ENCODE results near the gene PDE11A.
"Not testable (repeated sequence)": the region's sequence is repeated elsewhere in the genome, so short reads cannot be mapped to it uniquely, and the experiment has no call there.

PDE11A gene

DNA sequence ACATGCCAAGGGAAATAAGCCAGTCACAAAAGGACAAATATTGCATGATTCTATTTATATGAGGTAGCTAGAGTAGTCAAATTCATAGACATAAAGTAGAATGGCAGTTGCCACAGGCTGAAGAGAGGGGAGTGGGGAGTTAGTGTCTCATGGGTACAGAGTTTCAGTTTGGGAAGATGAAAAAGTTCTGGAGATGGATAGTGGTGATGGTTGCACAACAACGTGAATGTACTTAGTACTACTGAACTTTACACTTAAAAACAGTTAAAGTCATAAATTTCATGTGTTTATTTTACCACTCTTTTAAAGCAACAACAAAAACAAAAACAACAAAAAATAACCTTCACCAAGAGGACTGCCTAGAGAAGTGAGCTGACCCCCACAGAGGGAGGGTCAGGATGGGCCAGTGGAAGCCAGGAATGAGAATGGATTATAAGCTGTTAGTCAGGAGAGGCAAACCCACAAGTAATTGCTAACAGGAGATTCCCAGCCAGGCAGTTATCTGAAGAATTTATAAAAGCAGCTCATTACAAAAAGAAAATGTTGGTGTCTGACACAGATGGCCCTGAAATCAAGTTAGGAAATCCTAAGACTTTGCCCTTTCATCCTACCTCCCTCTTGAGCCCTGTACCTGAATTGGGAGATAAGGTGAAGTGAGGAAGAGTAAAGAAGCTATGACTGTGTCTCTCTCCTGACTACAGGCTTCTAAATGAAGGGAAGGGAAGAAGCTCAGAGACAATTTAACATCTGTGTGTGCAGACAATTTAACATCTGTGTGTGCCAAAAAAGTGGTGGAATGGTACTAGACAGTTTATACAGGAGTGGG lies 263.4 kb downstream of the PDE11A start:
- DNase-seq: no peak

DNA sequence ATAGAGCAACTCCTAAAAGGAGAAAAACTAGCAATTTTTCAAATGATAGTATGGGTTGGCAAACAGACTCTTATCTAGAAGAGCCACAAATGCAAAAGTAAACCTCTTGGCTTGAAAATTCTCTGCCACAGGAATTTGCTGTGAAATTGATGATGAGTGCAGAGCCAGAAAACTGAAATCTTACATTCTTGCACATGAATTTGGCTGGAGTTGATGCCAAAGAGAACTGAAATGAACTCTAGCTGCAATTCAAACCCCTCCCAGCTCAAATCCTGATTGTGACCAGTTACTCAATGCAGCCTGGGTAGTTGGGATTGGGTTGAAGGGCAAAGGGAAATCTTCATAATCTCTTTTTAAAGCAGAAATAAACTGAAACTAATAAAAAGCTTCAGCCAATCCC lies 266.6 kb downstream of the PDE11A start:
- no peak for DNase-seq

DNA sequence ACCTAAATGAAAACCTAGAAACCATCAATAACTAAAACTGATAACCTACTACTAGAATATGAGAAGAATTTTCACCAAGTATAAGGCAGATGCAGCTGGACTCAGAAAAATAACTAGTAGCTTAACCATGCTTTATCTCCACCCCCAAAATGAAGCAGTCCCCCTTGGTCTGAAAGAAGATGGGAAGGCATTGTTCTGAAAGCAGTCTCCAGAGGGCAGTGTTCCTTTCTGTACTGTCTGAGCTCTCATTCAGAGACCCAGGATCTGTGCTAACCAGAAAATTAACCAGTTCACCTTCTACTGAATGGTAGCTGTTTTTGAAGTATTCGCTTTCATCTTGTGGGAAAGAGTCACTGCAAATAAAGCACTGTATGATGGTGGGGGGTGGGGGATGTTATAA lies 273.0 kb downstream of the PDE11A start:
- DNase-seq: peak; percentile 38

DNA sequence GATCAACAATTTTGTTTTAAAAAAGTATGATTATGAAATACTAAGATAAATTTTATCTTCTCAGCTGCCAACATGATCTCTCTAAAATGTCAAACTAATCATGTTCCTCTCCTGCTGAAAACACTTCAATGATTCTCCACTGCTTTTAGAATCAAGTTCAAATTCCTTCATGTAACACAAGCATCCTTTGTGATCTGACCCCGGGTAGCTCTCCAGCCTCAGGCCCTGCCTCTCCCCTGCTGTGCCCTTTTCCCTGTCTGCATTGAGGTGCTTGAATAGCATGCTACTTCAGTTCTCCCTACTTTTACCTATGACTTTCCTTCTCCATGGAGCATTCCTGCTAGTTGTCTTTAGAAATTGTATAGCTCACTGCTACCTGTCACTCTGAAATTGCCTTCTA lies 274.8 kb downstream of the PDE11A start:
- no peak for DNase-seq

DNA sequence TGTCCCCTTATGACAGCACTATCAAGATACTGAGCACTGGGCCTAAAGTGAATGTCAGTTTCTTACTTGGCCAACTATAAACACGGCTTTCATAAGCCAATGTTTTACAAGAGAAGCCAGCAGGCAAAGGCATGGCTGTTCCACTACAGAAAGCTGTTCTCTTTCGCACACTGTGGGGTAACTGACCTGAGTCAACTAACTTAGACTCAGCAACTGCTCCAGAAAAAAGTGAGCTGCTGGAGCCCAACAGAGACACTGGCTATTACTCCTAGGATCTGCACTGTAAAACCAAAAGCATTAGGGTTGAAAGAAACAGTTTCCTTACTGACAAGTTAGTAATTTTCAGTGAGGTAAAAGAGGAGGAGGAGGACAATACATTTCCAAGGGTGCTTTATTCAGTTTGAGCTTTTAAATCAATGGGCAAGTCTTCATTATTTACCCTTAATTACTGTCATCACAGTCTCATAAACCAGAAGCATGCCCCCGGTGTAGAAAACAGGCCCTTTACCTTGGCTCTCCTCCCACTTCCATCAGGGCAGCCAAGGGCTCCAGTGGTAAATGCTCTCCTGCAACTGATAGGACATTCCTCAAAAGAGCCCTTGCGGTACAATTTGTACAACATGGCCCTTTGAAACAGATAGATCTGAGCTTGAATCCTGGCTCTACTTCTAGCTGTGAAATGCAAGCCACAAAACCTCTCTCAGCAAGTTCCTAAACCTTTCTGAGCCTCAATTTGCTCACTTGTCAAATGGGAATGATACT lies 275.7 kb downstream of the PDE11A start:
- DNase-seq: no peak

DNA sequence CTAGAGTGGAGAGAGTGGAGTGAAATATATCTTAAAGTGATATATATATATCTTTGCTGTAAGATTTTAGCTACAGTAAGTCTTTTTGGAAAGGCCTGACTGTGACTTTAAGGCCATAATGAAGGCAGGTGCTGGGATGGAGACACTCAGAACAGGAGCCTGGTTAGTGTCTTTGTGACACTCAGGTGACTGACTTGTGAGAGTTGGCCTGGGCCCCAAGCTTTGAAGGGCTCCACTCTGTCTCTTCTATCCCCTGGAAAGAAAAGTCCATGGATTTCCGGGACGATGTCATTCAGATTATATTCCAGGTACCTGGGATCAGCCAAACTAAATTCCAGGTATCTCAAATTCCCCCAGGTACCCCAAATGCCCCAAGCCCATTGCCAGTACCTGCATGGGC lies 276.6 kb downstream of the PDE11A start:
- no peak for DNase-seq

DNA sequence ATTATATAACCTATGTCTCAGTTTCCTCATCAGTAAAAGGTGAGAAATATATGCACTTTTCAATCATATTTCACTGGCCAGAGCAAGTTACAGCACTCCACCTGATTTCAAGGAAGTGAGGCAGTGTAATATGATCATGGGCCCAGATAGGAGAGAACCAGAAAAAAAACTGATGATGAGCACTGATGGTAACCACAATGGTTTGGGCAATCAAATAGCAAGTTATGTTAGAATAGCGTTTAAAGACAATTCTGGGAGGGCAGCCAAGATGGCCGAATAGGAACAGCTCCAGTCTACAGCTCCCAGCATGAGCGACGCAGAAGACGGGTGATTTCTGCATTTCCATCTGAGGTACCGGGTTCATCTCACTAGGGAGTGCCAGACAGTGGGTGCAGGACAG lies 287.4 kb downstream of the PDE11A start:
- DNase-seq: not testable (repeated sequence)

DNA sequence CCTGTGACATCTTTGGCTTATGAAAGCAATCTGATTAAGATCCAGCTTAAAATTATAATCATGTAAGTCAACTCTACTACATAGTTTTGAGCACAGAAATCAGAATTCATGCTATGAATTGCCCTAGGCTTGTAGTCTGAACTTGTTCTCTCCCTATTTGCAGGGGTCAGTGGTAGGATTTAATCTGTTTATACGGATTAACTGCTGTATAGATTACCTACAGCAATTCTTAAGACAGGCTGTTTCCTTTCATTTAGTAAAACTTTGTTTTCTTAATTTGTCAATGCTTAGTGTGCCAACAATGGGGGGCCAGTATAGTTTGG lies 287.9 kb downstream of the PDE11A start:
- DNase-seq: no peak

DNA sequence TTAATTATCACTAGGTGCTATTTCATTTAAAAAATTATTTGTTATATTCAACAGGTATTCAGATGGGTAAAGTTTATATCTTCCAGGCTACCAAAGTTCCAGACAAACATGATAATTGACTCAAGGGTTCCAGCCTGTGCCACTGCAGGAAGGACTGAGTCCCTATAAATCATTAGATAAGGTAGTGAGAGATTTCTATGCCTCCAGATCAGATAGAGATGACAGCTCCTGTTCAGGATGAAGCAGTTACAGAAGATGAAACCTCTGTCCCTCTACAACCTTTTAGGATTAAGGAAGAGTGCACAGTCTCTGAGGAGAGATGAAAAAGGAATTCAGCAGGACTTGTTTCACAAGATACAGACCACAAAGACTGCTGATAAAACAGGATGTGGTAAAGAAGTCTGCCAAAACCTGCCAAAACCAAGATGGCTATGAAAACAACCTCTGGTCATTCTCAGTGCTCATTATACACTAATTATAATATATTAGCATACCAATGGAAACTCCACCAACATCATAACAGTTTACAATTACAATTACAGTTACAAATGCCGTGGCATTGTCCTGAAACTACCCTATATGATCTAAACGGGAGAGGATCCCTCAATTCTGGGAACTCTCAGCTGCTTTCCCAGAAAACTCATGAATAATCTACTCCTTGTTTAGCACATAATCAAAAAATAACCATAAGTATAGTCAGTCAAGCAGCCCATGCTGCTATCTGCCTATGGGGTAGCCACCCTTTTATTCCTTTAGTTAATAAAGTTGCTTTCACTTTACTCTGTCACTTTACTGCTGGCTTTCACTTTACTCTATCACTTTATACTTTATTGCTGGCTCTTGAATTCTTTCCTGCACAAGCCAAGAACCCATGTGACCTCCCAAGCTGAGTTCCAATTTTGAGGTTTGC lies 288.5 kb downstream of the PDE11A start:
- no peak for DNase-seq

DNA sequence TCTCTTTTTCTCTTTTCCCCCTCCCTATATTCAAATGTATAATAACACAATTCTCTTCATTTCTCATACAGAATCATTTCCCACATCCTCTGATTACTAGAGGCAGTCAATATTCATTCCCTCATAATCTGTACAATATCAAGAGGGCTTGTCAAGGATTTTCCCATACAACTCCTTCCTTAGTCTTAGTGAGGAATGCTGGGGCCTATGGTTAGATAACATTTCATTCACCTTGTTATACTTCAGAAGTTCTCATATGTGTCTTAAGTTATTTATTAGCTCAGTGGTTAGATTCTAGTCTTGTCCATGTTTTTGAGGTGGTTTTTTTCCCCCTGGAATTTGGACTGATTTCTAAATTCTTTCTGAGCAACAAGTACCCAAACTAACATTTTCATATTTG lies 289.5 kb downstream of the PDE11A start:
- no peak for DNase-seq

DNA sequence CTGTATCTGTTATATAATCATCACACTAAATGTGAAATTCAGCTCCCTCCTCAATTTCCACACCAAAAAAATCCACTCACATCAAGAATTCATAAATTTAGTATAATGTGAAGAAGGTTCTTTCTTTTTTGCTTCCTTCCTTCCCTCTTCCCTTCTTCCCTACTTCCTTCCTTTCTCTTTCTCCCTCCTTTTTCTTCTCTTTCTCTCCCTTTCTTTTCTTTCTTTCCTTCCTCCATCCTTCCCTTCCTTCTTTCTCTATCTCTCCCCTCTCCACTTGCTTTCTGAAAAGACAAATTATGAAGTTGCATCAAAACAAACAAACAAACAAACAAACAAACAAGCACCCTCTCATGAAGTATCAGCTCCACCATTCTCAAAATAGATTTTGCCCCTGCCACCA lies 290.0 kb downstream of the PDE11A start:
- no peak for DNase-seq

DNA sequence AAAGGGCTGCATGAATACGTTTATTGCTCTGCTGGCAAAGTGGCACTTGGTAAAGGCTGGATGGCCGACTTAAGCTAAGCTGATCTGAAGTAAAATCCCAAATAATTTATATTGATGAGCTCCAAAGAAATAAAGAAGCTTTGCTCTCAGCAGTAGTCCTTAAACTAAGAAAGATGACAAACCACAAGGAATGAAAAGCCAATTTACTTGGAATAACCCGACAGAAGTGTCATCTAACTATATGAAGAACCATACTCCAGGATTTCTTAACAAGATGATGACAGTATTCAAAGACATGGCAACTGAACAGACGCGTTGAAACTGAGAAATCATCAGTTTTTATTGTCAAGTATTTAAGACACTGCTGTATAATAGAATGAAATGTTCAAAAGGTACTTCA lies 294.1 kb downstream of the PDE11A start:
- no peak for DNase-seq

DNA sequence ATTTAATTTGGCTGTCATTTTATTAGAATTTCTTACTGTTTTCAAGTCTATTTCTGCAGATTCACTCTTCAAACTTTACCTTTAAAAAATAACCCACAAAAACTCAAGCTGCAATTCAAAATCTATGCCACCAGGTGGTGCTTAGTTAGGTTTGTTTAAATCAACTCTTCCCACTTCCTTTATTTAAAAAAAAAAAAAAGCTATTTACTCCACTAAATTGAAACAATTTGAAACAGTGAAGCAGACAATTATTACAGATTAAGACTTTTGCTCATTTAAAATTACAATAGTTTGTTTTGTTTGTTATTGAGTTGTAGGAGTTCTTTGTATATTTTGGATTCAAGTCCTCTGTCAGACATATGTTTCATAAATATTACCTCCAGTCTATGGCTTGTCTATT lies 300.0 kb downstream of the PDE11A start:
- DNase-seq: no peak

DNA sequence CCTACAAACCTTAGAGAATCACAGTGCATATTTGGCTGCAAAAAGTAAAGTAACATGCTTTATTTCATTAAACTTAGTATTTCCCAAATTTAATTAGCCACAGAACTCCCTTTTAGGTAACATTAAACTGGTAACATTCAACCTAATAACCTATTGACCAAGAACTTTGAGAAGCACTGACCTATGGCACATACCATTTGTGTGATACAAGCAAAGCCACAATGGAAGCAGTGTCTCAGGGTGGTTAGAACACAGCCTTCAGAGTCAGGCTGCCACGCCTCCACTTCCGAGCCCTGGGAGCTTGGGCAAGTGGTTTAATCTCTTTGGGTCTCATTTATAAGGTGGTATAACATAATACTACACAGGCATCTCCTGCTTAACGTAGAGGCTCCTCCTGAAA lies 301.4 kb downstream of the PDE11A start:
- DNase-seq: no peak

DNA sequence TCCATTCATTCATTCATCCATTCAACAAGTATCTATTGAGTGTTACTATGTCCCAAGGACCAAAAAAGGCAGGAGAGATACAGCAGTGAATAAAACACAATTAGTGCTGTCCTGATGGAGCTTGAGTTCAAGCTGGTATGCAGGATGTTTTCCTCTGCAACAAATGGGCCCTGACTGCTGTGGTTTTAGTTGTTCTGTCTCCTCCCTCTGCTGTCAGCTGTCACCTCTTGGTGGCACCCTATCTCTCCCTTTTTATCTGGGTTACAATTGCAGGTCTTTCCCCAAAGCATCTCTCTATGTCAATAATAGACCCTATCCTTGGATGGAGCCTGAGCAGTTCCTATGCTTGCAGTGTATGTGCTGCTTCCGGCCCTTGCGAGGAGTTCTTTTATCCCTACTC lies 304.8 kb downstream of the PDE11A start:
- no peak for DNase-seq

DNA sequence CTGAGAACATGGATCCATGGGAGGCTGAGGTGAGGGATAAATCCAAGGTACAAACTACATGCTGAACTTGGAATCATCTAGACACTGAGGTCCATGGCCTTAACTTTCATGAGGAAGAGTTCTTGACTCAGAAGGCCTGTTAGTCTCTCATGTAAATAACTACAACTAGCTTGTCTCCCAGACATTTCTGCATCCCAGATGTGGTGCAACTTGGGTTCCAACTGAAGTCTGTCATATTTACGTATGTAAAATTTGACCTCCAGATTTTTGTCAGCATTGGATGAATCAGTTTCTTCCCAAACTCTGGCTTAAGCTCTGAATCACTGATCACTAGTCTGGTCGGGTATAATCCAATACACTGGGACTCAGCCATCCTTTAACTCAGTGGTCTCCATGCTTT lies 306.9 kb downstream of the PDE11A start:
- no peak for DNase-seq

DNA sequence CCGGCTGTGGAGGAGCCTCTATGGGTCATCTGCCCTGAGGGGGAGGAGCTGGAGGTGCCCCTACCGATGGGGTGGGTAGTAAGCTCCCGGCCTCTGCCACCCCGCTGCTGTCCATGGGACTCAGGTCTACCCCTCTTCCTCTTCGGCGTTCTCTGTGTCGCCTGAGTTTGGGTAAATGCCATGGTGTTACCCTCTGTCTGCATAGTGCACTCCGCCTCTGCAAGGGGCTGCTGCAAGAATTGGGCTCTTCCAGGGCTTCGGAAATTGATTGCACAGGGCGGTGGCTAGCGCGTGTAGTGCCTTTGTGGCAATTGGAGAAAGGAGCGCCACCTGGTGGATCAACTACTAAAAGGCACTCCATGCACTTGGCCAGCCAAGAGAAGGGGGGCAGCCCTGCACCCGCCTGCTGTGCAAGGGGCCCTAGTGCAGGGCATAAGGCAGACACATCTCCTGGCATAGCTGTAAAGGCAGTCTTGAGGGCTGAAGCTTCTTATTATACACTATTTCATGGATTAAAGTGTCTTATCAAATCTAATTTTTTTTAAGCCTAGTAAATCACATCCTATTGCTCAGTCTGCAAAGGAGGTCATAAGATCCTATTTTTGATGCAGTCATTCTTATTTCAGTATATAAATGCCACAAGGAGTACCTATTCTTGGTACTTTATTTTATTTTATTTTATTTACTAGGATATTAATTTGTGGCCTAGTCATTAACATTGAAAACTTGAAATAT lies 308.9 kb downstream of the PDE11A start:
- DNase-seq: peak; percentile 32

DNA sequence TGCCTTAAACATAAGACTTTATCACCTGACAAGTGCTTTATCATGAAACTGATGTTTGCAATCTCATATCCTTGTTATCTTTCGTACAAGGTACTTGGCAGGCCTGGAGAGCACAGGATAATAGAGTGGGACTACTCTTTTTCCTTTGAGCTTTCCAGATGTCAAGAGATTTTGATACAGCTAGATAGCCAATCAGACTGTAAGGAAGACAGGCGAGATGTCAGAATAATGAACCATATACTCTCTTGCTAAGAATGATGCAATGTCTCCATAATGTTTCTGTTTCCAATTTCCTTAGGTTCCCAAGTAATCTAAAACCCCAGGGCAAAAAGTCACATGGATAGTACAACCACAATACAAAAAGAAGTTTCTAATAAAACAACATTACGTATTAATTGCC lies 313.1 kb downstream of the PDE11A start:
- no peak for DNase-seq

DNA sequence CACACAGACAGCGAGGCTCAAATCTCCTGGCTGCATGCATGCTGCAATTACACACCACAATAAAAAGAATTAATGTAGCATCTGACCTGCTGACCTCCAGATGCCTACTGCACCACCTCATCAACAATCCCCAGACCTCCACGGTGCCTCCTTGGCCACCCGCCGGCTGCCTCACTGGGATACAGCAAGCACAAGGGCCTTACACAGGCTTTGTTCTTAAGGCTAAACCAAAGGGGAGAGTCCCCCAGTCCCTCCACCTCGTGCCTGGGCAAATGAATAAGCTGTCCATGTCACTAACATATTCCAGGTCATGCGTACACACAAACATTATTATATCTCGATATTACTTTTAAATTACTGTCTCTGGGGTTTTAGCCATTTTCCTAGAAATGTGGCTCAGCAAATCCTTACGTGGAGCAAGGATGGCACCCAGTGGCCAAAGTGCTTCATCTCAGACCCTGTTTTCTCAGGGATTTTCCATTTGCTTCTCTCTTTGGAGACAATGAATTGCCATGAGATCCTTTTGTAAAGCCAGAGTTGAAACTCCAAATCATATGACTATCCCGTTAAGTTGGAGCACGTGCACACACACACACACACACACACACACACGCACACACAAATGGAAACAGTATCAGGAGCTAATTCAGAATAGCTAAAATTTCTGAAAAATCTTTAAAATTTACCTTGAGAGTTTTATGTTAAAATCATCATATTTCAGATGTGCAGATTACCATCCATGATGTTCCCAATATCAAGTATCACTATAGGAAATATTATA lies 313.8 kb downstream of the PDE11A start:
- DNase-seq: no peak

DNA sequence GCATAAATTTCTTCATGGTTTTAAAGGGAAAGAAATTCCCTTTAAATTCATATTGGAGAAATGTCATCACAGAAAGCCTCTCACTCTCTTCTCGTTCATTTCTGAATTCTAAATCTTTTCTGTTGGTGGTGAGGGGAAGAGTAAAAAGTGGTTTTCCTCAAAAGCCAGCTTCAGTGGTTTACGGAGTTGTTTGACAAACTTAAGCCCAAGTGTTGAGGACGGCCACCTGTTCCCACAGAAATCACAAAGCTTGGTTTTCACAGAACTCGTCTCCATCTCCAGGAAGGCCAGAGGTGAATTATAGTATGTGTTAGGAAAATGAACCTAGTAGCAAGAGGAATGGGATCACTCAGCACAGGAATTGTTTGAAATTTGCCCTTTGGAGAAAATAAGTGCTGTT lies 316.2 kb downstream of the PDE11A start:
- DNase-seq: no peak

DNA sequence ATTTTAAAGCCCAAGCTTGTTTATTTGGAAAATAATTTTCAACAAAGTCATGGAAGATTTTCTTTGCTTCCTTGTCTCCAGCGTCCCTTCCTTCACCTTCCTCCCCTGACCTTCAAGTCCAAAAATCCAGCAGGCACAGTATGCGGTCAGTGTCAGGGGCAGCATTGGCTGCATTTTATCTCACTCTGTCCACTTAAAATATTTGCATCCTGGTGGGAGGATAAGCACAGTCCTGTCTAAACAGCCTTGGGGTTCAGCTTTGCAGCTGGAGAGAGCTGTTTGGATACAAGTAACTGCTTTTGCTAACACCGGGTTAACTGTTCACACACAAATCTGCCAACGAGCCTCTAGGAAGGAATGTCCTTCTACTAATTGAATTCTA lies 318.1 kb downstream of the PDE11A start:
- DNase-seq: no peak

Data from NCI-H774 (cell line).